Gastroesophageal sphincter (tissue), 3 donors: ENCODE data around the gene PDLIM4.

Experiments used
- CTCF ChIP-seq, 4 experiments: fragments of 200-600 bp in 2 of 4; fragments of 450-650 bp in 2 of 4; sonication (generic) in 1 of 4; IDR thresholded peaks; one replicate each; pipeline ENCODE4 v1.5.1; 2017 to 2019; ENCODE audit warnings: antibody characterized with exemption in 4 of 4, mild to moderate bottlenecking in 2 of 4, moderate library complexity in 2 of 4
- POLR2A ChIP-seq, 2 donors: fragments of 450-650 bp; IDR thresholded peaks; one replicate each; pipeline ENCODE4 v1.6.1; 2017; ENCODE audit warnings: antibody characterized with exemption in 2 of 2, mild to moderate bottlenecking in 2 of 2, moderate library complexity in 1 of 2
- POLR2AphosphoS5 ChIP-seq: sonication (generic); formaldehyde crosslinking; IDR thresholded peaks from one replicate; pipeline ENCODE4 v1.6.1; 2017; ENCODE audit warnings: antibody characterized with exemption

GRCh38 chr5:132218321-132218720 lies 39.2 kb upstream of the PDLIM4 start:
- no peak for TF ChIP-seq POLR2A (IDR thresholded peaks at IDR 0.05)
- TF ChIP-seq CTCF (IDR thresholded peaks at IDR 0.05), result no peak
- no peak for TF ChIP-seq POLR2AphosphoS5
